Neural cell (in vitro differentiated cells): ENCODE measurements around the gene RELN. TPM values are rescaled to one million over a fixed set of nuclear protein-coding genes. Genes with fewer than 3 reads are reported as not detected.

Experiments
- H2AFZ ChIP-seq: fragments of 200-600, 300-800 bp; sonication (generic), shearing (Covaris generic); 2 replicates; pipeline ENCODE4 v1.6.0; 2014; ENCODE audit warnings: low read depth, mild to moderate bottlenecking, antibody characterized with exemption, low read length, moderate library complexity
- H3F3A ChIP-seq: fragments of 200-600 bp; shearing (Covaris generic); 2 replicates; pipeline ENCODE4 v1.6.1; 2016; ENCODE audit warnings: mild to moderate bottlenecking, moderate library complexity, mixed read lengths, antibody characterized with exemption, low read length; ENCODE audit not compliant: insufficient read depth, poor library complexity, severe bottlenecking
- H3K27ac ChIP-seq: fragments of 200-600, 300-800 bp; sonication (generic), shearing (Covaris generic); 2 replicates; pipeline ENCODE4 v1.5.1; 2014; ENCODE audit warnings: mild to moderate bottlenecking, low read length, moderate library complexity
- H3K27me3 ChIP-seq: fragments of 300-800, 200-600 bp; sonication (generic), shearing (Covaris generic); 2 replicates; pipeline ENCODE4 v1.6.0; 2014; ENCODE audit warnings: mild to moderate bottlenecking, low read depth, low read length, moderate library complexity; ENCODE audit not compliant: insufficient read depth
- H3K36me3 ChIP-seq: fragments of 300-800, 200-600 bp; sonication (generic), shearing (Covaris generic); 2 replicates; pipeline ENCODE4 v1.5.1; 2014; ENCODE audit warnings: mild to moderate bottlenecking, antibody characterized with exemption, low read length, moderate library complexity; ENCODE audit not compliant: insufficient read depth
- H3K4me2 ChIP-seq: fragments of 300-800, 200-600 bp; sonication (generic), shearing (Covaris generic); 2 replicates; pipeline ENCODE4 v1.6.0; 2014; ENCODE audit warnings: mild to moderate bottlenecking, low read length
- H3K4me3 ChIP-seq: fragments of 300-800, 200-600 bp; sonication (generic), shearing (Covaris generic); 2 replicates; pipeline ENCODE4 v1.5.1; 2014; ENCODE audit warnings: mild to moderate bottlenecking, low read length, moderate library complexity
- H3K79me2 ChIP-seq: fragments of 200-600 bp; shearing (Covaris generic); replicated peaks from 2 replicates; pipeline ENCODE4 v1.6.0; 2014; ENCODE audit warnings: mild to moderate bottlenecking, low read length, moderate library complexity; ENCODE audit not compliant: insufficient read depth
- H3K9ac ChIP-seq: fragments of 300-800, 200-600 bp; sonication (generic), shearing (Covaris generic); 2 replicates; pipeline ENCODE4 v1.6.1; 2016; ENCODE audit warnings: mild to moderate bottlenecking, low read length, mixed read lengths
- H3K9me2 ChIP-seq: fragments of 200-600 bp; shearing (Covaris generic); 2 replicates; pipeline ENCODE4 v1.6.1; 2016; ENCODE audit warnings: mild to moderate bottlenecking, low read length, mixed read lengths; ENCODE audit not compliant: insufficient read depth
- H3K9me3 ChIP-seq: fragments of 200-600, 300-800 bp; sonication (generic), shearing (Covaris generic); 2 replicates; pipeline ENCODE4 v1.6.1; 2016; ENCODE audit warnings: mild to moderate bottlenecking, mixed run types, low read length, moderate library complexity, mixed read lengths
- H4K20me1 ChIP-seq: fragments of 200-600 bp; shearing (Covaris generic); 2 replicates; pipeline ENCODE4 v1.6.1; 2016; ENCODE audit warnings: mild to moderate bottlenecking, mixed run types; ENCODE audit not compliant: insufficient read depth
- CTCF ChIP-seq: fragments of 450-650 bp; IDR thresholded peaks from 2 replicates; pipeline ENCODE4 v1.5.1; 2014; ENCODE audit warnings: antibody characterized with exemption, mild to moderate bottlenecking, moderate library complexity; ENCODE audit not compliant: poor library complexity, severe bottlenecking
- EP300 ChIP-seq: fragments of 450-650 bp; conservative IDR thresholded peaks from 2 replicates; pipeline ENCODE4 v1.6.1; 2014; ENCODE audit warnings: antibody characterized with exemption, mild to moderate bottlenecking, moderate library complexity; ENCODE audit not compliant: poor library complexity, severe bottlenecking
- EZH2 ChIP-seq: fragments of 200-600, 300-800 bp; shearing (Covaris generic), sonication (generic); IDR thresholded peaks from 2 replicates; pipeline ENCODE4 v1.6.1; 2014; ENCODE audit warnings: antibody characterized with exemption, low read length, borderline replicate concordance, mild to moderate bottlenecking; ENCODE audit not compliant: insufficient read depth, poor library complexity, severe bottlenecking
- MXI1 ChIP-seq: fragments of 450-650 bp; conservative IDR thresholded peaks from 2 replicates; pipeline ENCODE4 v1.6.1; 2014; ENCODE audit warnings: antibody characterized with exemption, mild to moderate bottlenecking; ENCODE audit not compliant: poor library complexity, severe bottlenecking
- POLR2AphosphoS5 ChIP-seq: IDR thresholded peaks from 2 replicates; pipeline ENCODE4 v1.6.1; 2012
- RAD21 ChIP-seq: fragments of 450-650 bp; conservative IDR thresholded peaks from 2 replicates; pipeline ENCODE4 v1.6.1; 2014; ENCODE audit warnings: antibody characterized with exemption, mild to moderate bottlenecking, moderate library complexity
- REST ChIP-seq: IDR thresholded peaks from 2 replicates; pipeline ENCODE4 v1.6.1; 2012; ENCODE audit warnings: borderline replicate concordance
- SMC3 ChIP-seq: fragments of 450-650 bp; conservative IDR thresholded peaks from 2 replicates; pipeline ENCODE4 v1.6.1; 2014; ENCODE audit warnings: antibody characterized with exemption, mild to moderate bottlenecking, moderate library complexity; ENCODE audit not compliant: poor library complexity
- TAF1 ChIP-seq: IDR thresholded peaks from 2 replicates; pipeline ENCODE4 v1.6.1; 2012; ENCODE audit warnings: low read depth
- polyA plus RNA-seq: library from polyadenylated mRNA; depleted of rRNA; stranded (reverse); fragments of >200 nt; gene quantifications from 2 replicates; pipeline ENCODE4 v1.2.3, GENCODE V29; 2014

Gene RELN
- polyA plus RNA-seq, 1 donor from 2014 or later, result 178 TPM

GRCh38 chr7:103658055-103659005 lies 331.1 kb downstream of the RELN start:
- H3K4me3 ChIP-seq, result no peak overlapping the region
- no peak overlapping the region for H2AFZ ChIP-seq
- TF ChIP-seq EP300, result no peak
- no peak for TF ChIP-seq CTCF
- no peak for TF ChIP-seq POLR2AphosphoS5
- TF ChIP-seq RAD21, result no peak
- no peak for TF ChIP-seq TAF1
- TF ChIP-seq REST, result no peak
- TF ChIP-seq SMC3, result no peak

GRCh38 chr7:103657474-103657894 lies 332.0 kb downstream of the RELN start:
- H3K4me3 ChIP-seq, result no peak overlapping the region
- H3K36me3 ChIP-seq, result no peaks in the 10 kb centered on the region
- H3K27me3 ChIP-seq, result no peaks in the 10 kb centered on the region
- H3K4me2 ChIP-seq, result no peak overlapping the region
- no peak overlapping the region for H3K9ac ChIP-seq
- no peak overlapping the region for H2AFZ ChIP-seq
- H3F3A ChIP-seq, result peaks cover 1% of the 10 kb centered on the region
- H3K27ac ChIP-seq, result no peak overlapping the region
- H3K9me3 ChIP-seq, result no peaks in the 10 kb centered on the region
- H3K9me2 ChIP-seq, result no peaks in the 10 kb centered on the region
- no peak for TF ChIP-seq REST
- TF ChIP-seq MXI1, result no peak
- TF ChIP-seq RAD21, result no peak
- no peak for TF ChIP-seq CTCF
- TF ChIP-seq EP300, result no peak
- TF ChIP-seq EZH2, result no peak
- TF ChIP-seq SMC3, result no peak
- TF ChIP-seq POLR2AphosphoS5, result no peak
- no peaks in the 10 kb centered on the region for H3K79me2 ChIP-seq
- H4K20me1 ChIP-seq, result no peaks in the 10 kb centered on the region

More at GRCh38 chr7:103658055-103659005, 331.1 kb downstream of the RELN start:
- Histone ChIP-seq H3K9ac (no peak overlapping the region), H3K27me3 (no peaks in the 10 kb centered on the region), H4K20me1 (no peaks in the 10 kb centered on the region), H3K4me2 (no peak overlapping the region), H3K36me3 (no peaks in the 10 kb centered on the region), H3K9me3 (no peaks in the 10 kb centered on the region), H3K27ac (no peak overlapping the region), H3K9me2 (no peaks in the 10 kb centered on the region), H3K79me2 (no peaks in the 10 kb centered on the region), H3F3A (no peaks in the 10 kb centered on the region)
